ENCODE results near the gene OVCA2. TPM values are rescaled to one million over a fixed set of nuclear protein-coding genes. Genes with fewer than 3 reads are reported as not detected.

The OVCA2 gene
- total RNA-seq, 1 experiment from 2014 or later: 35.4 TPM

DNA sequence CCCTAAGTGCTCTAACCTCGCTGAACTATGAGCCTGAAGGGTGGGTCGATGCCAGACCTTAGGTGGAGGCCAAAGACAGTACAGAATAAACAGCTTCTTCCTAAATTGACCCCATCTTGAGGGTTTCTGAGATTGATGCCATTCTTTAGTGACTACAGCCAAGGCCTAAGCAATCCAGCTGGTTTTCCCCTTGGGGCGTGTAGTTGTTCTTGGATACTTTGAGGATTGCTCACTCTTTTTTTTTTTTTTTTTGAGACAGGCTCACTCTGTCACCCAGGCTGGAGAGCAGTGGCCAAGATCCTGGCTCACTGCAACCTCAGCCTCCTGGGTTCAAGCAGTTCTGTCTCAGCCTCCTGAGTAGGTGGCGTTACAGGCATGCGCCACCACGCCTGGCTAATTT is 2.0 kb downstream of the OVCA2 start:
- H3K4me2 ChIP-seq: peak overlapping the region; percentile 98
- peak overlapping the region; percentile 27; the same call in 1 of the 2 replicates for H3K4me3 ChIP-seq
- TF ChIP-seq, protein P1, sequence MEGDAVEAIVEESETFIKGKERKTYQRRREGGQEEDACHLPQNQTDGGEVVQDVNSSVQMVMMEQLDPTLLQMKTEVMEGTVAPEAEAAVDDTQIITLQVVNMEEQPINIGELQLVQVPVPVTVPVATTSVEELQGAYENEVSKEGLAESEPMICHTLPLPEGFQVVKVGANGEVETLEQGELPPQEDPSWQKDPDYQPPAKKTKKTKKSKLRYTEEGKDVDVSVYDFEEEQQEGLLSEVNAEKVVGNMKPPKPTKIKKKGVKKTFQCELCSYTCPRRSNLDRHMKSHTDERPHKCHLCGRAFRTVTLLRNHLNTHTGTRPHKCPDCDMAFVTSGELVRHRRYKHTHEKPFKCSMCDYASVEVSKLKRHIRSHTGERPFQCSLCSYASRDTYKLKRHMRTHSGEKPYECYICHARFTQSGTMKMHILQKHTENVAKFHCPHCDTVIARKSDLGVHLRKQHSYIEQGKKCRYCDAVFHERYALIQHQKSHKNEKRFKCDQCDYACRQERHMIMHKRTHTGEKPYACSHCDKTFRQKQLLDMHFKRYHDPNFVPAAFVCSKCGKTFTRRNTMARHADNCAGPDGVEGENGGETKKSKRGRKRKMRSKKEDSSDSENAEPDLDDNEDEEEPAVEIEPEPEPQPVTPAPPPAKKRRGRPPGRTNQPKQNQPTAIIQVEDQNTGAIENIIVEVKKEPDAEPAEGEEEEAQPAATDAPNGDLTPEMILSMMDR (conservative IDR thresholded peaks at IDR 0.05): no peak
- no peak for TF ChIP-seq EZH2 (IDR thresholded peaks at IDR 0.05; ENCODE audit: low read depth)
- H3K9me3 ChIP-seq (ENCODE audit: insufficient read depth, low read depth): no peaks in the 10 kb centered on the region
- ChIA-PET POLR2A (ENCODE audit: unreplicated experiment) (interaction anchor here (0.7 kb wide), 1 partner anchor 270 kb away, joined by 13 read pairs; no protein-coding TSS in a partner anchor), CTCF (interaction anchor here (0.6 kb wide), 1 partner anchor 160 kb away, joined by 3 read pairs; no protein-coding TSS in a partner anchor)
- H3K27me3 ChIP-seq (ENCODE audit: insufficient read depth, low read depth): no peaks in the 10 kb centered on the region
- H3K79me2 ChIP-seq (ENCODE audit: low read depth): peaks cover 19% of the 10 kb centered on the region
- peaks cover 39% of the 10 kb centered on the region for H3K4me1 ChIP-seq (replicated peaks; ENCODE audit: insufficient read depth)
- H4K20me1 ChIP-seq (ENCODE audit: insufficient read depth): no peaks in the 10 kb centered on the region
- BruUV-seq (replicated peaks): no TSS peak
- H2AFZ ChIP-seq: no peak overlapping the region
- H3K36me3 ChIP-seq (ENCODE audit: low read depth): peaks cover 7% of the 10 kb centered on the region; the same call in 1 of the 2 replicates
- peak; percentile 65 to 83 for DNase-seq
- intact Hi-C loops (cut with micrococcal nuclease; ENCODE audit: unreplicated experiment): loop anchor here (2.0 to 5.0 kb wide), 4 partner anchors 326 to 471 kb away; partner anchors contain the start of gene RILP
- H3K27ac ChIP-seq: peak overlapping the region; percentile 73
- H3K9me2 ChIP-seq (ENCODE audit: insufficient read depth): no peaks in the 10 kb centered on the region
- peaks cover 39% of the 10 kb centered on the region for H3F3A ChIP-seq (ENCODE audit: insufficient read depth, low read depth)

- Histone ChIP-seq H3K9me2 (ENCODE audit: insufficient read depth) (no peaks in the 10 kb centered on the region), H3F3A (ENCODE audit: insufficient read depth, low read depth) (peaks cover 39% of the 10 kb centered on the region), H3K4me2 (peak overlapping the region; percentile 98), H3K36me3 (ENCODE audit: low read depth) (peaks cover 7% of the 10 kb centered on the region; the same call in 1 of the 2 replicates), H4K20me1 (ENCODE audit: insufficient read depth) (no peaks in the 10 kb centered on the region), H3K27ac (peak overlapping the region; percentile 73), H2AFZ (no peak overlapping the region), H3K27me3 (ENCODE audit: insufficient read depth, low read depth) (no peaks in the 10 kb centered on the region), H3K4me1 (replicated peaks; ENCODE audit: insufficient read depth) (peaks cover 43% of the 10 kb centered on the region), H3K4me3 (no peak overlapping the region), H3K79me2 (ENCODE audit: low read depth) (peaks cover 19% of the 10 kb centered on the region), H3K9me3 (ENCODE audit: insufficient read depth, low read depth) (no peaks in the 10 kb centered on the region)
- intact Hi-C loops (cut with micrococcal nuclease; ENCODE audit: unreplicated experiment): loop anchor here (5.0 kb wide), 3 partner anchors 327 to 472 kb away; no protein-coding TSS in a partner anchor
- no peak for DNase-seq
- ChIA-PET POLR2A (ENCODE audit: unreplicated experiment) (no interaction called here), CTCF (interaction anchor here (0.6 to 0.7 kb wide), 3 partner anchors 136 to 198 kb away, joined by 3 to 7 read pairs (median 3); no protein-coding TSS in a partner anchor)
- no TSS peak for BruUV-seq (replicated peaks)
- TF ChIP-seq EZH2 (IDR thresholded peaks at IDR 0.05; ENCODE audit: low read depth): no peak
- TF ChIP-seq, protein P1 (conservative IDR thresholded peaks at IDR 0.05): no peak
Observed at GRCh38 chr17:2044263-2044894, 2.6 kb downstream of the OVCA2 start.

DNA sequence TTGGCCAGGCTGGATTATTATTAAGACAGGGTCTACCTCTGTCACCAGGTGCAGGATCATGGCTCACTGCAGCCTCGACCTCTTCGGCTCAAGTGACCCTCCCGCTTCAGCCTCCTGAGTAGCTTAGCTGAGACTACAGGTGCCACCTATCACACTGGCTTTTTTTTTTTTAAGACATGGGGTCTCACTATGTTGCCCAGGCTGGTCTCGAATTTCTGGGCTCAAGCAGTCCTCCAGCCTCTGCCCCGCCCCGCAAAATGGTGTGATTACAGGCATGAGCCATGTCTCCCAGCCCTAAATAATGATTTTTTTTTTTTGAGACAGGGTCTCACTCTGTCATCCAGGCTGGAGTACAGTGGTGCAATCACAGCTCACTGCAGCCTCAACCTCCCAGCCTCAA is 5.8 kb downstream of the OVCA2 start:
- CTCF ChIA-PET: interaction anchor here (0.6 kb wide), 1 partner anchor 92 kb away, joined by 5 read pairs; no protein-coding TSS in a partner anchor
- no peaks in the 10 kb centered on the region for H4K20me1 ChIP-seq (ENCODE audit: insufficient read depth)
- H3F3A ChIP-seq (ENCODE audit: insufficient read depth, low read depth): peaks cover 35% of the 10 kb centered on the region
- POLR2A ChIA-PET (ENCODE audit: unreplicated experiment): no interaction called here
- H3K4me2 ChIP-seq: no peak overlapping the region
- H2AFZ ChIP-seq: no peak overlapping the region
- H3K9me2 ChIP-seq (ENCODE audit: insufficient read depth): no peaks in the 10 kb centered on the region
- H3K9me3 ChIP-seq (ENCODE audit: insufficient read depth, low read depth): no peaks in the 10 kb centered on the region
- peaks cover 14% of the 10 kb centered on the region for H3K79me2 ChIP-seq (ENCODE audit: low read depth)
- intact Hi-C loops (cut with micrococcal nuclease; ENCODE audit: unreplicated experiment): no loop called here
- no peak overlapping the region for H3K4me3 ChIP-seq
- no peak for TF ChIP-seq EZH2 (IDR thresholded peaks at IDR 0.05; ENCODE audit: low read depth)
- TF ChIP-seq, protein P1 (conservative IDR thresholded peaks at IDR 0.05): no peak
- no peak overlapping the region for H3K27ac ChIP-seq
- no peak for DNase-seq
- peaks cover 12% of the 10 kb centered on the region for H3K27me3 ChIP-seq (ENCODE audit: insufficient read depth, low read depth)
- BruUV-seq (replicated peaks): no TSS peak
- peaks cover 7% of the 10 kb centered on the region; the same call in 1 of the 2 replicates for H3K36me3 ChIP-seq (ENCODE audit: low read depth)
- peaks cover 35% of the 10 kb centered on the region for H3K4me1 ChIP-seq (replicated peaks; ENCODE audit: insufficient read depth)

Measured in PC-9 (cell line).